SK-N-SH treated with all-trans-retinoic acid at 6 μM for 48 hours (cell line): ENCODE results near the gene OGFOD3.

ENCODE experiments used
- ATAC-seq: fragments of 200-7000 bp; cut with Tn5 transposase; 3 replicates; pipeline ENCODE4 v1.9.1; 2020; ENCODE audit warnings: mild to moderate bottlenecking, moderate library complexity
- ARNTL ChIP-seq: fragments of 450-650 bp; formaldehyde crosslinking; IDR thresholded peaks from 2 replicates; pipeline ENCODE4 v1.5.0; 2020; ENCODE audit warnings: low read depth, mild to moderate bottlenecking, moderate library complexity, borderline replicate concordance
- BACH2 ChIP-seq: fragments of 250-450 bp; sonication (Bioruptor Pico); IDR thresholded peaks from 2 replicates; pipeline ENCODE4 v1.9.0; 2021; ENCODE audit warnings: mild to moderate bottlenecking, borderline replicate concordance
- CSDC2 ChIP-seq: fragments of 250-450 bp; sonication (Bioruptor Pico); IDR thresholded peaks from 2 replicates; pipeline ENCODE4 v1.5.0; 2020; ENCODE audit warnings: mild to moderate bottlenecking, moderate library complexity
- CSRNP3 ChIP-seq: fragments of 250-450 bp; sonication (Bioruptor Pico); IDR thresholded peaks from 2 replicates; pipeline ENCODE4 v1.5.1; 2021; ENCODE audit warnings: mild to moderate bottlenecking, moderate library complexity
- ESRRG ChIP-seq: fragments of 250-450 bp; sonication (Bioruptor Pico); IDR thresholded peaks from 2 replicates; pipeline ENCODE4 v1.6.1; 2021; ENCODE audit warnings: mild to moderate bottlenecking
- ISL1 ChIP-seq: fragments of 250-450 bp; sonication (Bioruptor Pico); IDR thresholded peaks from 2 replicates; pipeline ENCODE4 v2.1.2; 2022; ENCODE audit warnings: mild to moderate bottlenecking, moderate library complexity
- OSR1 ChIP-seq: fragments of 250-450 bp; sonication (Bioruptor Pico); IDR thresholded peaks from 2 replicates; pipeline ENCODE4 v1.8.0; 2022; ENCODE audit warnings: moderate library complexity, mild to moderate bottlenecking, inconsistent platforms
- PPARA ChIP-seq: fragments of 250-450 bp; sonication (Bioruptor Pico); IDR thresholded peaks from 2 replicates; pipeline ENCODE4 v1.5.0; 2020; ENCODE audit warnings: mild to moderate bottlenecking, borderline replicate concordance
- RARB ChIP-seq: fragments of 250-450 bp; sonication (Bioruptor Pico); IDR thresholded peaks from 2 replicates; pipeline ENCODE4 v1.8.0; 2021; ENCODE audit warnings: mild to moderate bottlenecking, moderate library complexity
- SNAI2 ChIP-seq: fragments of 250-450 bp; sonication (Bioruptor Pico); IDR thresholded peaks from 2 replicates; pipeline ENCODE4 v1.5.0; 2020; ENCODE audit warnings: mild to moderate bottlenecking, moderate library complexity
- TCF4 ChIP-seq: fragments of 250-450 bp; sonication (Bioruptor Pico); IDR thresholded peaks from 2 replicates; pipeline ENCODE4 v1.8.0; 2021; ENCODE audit warnings: mild to moderate bottlenecking, moderate library complexity, borderline replicate concordance
- TOX ChIP-seq: fragments of 250-450 bp; sonication (Bioruptor Pico); IDR thresholded peaks from 2 replicates; pipeline ENCODE4 v1.8.0; 2021; ENCODE audit warnings: mild to moderate bottlenecking, moderate library complexity, borderline replicate concordance
- ZC3H10 ChIP-seq: fragments of 250-450 bp; sonication (Bioruptor Pico); IDR thresholded peaks from 2 replicates; pipeline ENCODE4 v1.5.1; 2021; ENCODE audit warnings: mild to moderate bottlenecking, moderate library complexity
- ZFP3 ChIP-seq: fragments of 250-450 bp; sonication (Bioruptor Pico); IDR thresholded peaks from 2 replicates; pipeline ENCODE4 v1.5.0; 2020; ENCODE audit warnings: mild to moderate bottlenecking, moderate library complexity
- ZNF565 ChIP-seq: fragments of 450-650 bp; formaldehyde crosslinking; conservative IDR thresholded peaks from 2 replicates; pipeline ENCODE4 v1.5.0; 2020; ENCODE audit warnings: low read depth, mild to moderate bottlenecking, moderate library complexity
- ZNF70 ChIP-seq: fragments of 450-650 bp; formaldehyde crosslinking; IDR thresholded peaks from 2 replicates; pipeline ENCODE4 v1.5.0; 2020; ENCODE audit warnings: mild to moderate bottlenecking, moderate library complexity
- ZNF8 ChIP-seq: fragments of 450-650 bp; formaldehyde crosslinking; IDR thresholded peaks from 2 replicates; pipeline ENCODE4 v1.5.0; 2020; ENCODE audit warnings: mild to moderate bottlenecking, moderate library complexity
- TF ChIP-seq, protein P1 (sequence below): fragments of 250-450 bp; sonication (Bioruptor Pico); IDR thresholded peaks from 2 replicates; pipeline ENCODE4 v1.8.0; 2020; ENCODE audit warnings: mild to moderate bottlenecking, moderate library complexity, borderline replicate concordance
- TF ChIP-seq, protein P2 (sequence below): fragments of 250-450 bp; sonication (Bioruptor Pico); IDR thresholded peaks from 2 replicates; pipeline ENCODE4 v1.5.1; 2020; ENCODE audit warnings: low read depth, mild to moderate bottlenecking, moderate library complexity
- TF ChIP-seq, protein P3 (sequence below): fragments of 250-450 bp; sonication (Bioruptor Pico); IDR thresholded peaks from 2 replicates; pipeline ENCODE4 v1.5.0; 2020; ENCODE audit warnings: mild to moderate bottlenecking, moderate library complexity
- TF ChIP-seq, protein P4 (sequence below): fragments of 250-450 bp; sonication (Bioruptor Pico); IDR thresholded peaks from 2 replicates; pipeline ENCODE4 v1.8.0; 2021; ENCODE audit warnings: low read depth, mild to moderate bottlenecking, moderate library complexity, borderline replicate concordance

The OGFOD3 gene

GRCh38 chr17:82424001-82424862 is 5.8 kb upstream of the OGFOD3 start:
- no peak for TF ChIP-seq TCF4 (CRISPR knock-in tag)
- TF ChIP-seq TOX (CRISPR knock-in tag), result no peak
- TF ChIP-seq, protein P1, sequence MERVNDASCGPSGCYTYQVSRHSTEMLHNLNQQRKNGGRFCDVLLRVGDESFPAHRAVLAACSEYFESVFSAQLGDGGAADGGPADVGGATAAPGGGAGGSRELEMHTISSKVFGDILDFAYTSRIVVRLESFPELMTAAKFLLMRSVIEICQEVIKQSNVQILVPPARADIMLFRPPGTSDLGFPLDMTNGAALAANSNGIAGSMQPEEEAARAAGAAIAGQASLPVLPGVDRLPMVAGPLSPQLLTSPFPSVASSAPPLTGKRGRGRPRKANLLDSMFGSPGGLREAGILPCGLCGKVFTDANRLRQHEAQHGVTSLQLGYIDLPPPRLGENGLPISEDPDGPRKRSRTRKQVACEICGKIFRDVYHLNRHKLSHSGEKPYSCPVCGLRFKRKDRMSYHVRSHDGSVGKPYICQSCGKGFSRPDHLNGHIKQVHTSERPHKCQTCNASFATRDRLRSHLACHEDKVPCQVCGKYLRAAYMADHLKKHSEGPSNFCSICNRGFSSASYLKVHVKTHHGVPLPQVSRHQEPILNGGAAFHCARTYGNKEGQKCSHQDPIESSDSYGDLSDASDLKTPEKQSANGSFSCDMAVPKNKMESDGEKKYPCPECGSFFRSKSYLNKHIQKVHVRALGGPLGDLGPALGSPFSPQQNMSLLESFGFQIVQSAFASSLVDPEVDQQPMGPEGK, result no peak
- TF ChIP-seq RARB (CRISPR knock-in tag), result no peak
- TF ChIP-seq CSDC2 (CRISPR knock-in tag), result no peak
- TF ChIP-seq ESRRG (CRISPR knock-in tag), result no peak
- TF ChIP-seq ZFP3 (CRISPR knock-in tag), result no peak
- TF ChIP-seq, protein P2, sequence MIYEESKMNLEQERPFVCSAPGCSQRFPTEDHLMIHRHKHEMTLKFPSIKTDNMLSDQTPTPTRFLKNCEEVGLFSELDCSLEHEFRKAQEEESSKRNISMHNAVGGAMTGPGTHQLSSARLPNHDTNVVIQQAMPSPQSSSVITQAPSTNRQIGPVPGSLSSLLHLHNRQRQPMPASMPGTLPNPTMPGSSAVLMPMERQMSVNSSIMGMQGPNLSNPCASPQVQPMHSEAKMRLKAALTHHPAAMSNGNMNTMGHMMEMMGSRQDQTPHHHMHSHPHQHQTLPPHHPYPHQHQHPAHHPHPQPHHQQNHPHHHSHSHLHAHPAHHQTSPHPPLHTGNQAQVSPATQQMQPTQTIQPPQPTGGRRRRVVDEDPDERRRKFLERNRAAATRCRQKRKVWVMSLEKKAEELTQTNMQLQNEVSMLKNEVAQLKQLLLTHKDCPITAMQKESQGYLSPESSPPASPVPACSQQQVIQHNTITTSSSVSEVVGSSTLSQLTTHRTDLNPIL (CRISPR knock-in tag), result no peak
- no peak for TF ChIP-seq ARNTL
- no peak for TF ChIP-seq ZC3H10 (CRISPR knock-in tag)
- ATAC-seq, result peak; percentile 75

GRCh38 chr17:82419540-82419939 is 1.2 kb upstream of the OGFOD3 start:
- no peak for ATAC-seq
- TF ChIP-seq ZFP3 (CRISPR knock-in tag), result no peak
- no peak for TF ChIP-seq RARB (CRISPR knock-in tag)
- no peak for TF ChIP-seq ZNF70
- TF ChIP-seq TCF4 (CRISPR knock-in tag), result no peak
- TF ChIP-seq ISL1 (CRISPR knock-in tag), result no peak
- no peak for TF ChIP-seq OSR1 (CRISPR knock-in tag)
- TF ChIP-seq, protein P3, sequence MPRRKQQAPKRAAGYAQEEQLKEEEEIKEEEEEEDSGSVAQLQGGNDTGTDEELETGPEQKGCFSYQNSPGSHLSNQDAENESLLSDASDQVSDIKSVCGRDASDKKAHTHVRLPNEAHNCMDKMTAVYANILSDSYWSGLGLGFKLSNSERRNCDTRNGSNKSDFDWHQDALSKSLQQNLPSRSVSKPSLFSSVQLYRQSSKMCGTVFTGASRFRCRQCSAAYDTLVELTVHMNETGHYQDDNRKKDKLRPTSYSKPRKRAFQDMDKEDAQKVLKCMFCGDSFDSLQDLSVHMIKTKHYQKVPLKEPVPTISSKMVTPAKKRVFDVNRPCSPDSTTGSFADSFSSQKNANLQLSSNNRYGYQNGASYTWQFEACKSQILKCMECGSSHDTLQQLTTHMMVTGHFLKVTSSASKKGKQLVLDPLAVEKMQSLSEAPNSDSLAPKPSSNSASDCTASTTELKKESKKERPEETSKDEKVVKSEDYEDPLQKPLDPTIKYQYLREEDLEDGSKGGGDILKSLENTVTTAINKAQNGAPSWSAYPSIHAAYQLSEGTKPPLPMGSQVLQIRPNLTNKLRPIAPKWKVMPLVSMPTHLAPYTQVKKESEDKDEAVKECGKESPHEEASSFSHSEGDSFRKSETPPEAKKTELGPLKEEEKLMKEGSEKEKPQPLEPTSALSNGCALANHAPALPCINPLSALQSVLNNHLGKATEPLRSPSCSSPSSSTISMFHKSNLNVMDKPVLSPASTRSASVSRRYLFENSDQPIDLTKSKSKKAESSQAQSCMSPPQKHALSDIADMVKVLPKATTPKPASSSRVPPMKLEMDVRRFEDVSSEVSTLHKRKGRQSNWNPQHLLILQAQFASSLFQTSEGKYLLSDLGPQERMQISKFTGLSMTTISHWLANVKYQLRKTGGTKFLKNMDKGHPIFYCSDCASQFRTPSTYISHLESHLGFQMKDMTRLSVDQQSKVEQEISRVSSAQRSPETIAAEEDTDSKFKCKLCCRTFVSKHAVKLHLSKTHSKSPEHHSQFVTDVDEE, result no peak
- TF ChIP-seq CSDC2 (CRISPR knock-in tag), result no peak
- TF ChIP-seq, protein P4, sequence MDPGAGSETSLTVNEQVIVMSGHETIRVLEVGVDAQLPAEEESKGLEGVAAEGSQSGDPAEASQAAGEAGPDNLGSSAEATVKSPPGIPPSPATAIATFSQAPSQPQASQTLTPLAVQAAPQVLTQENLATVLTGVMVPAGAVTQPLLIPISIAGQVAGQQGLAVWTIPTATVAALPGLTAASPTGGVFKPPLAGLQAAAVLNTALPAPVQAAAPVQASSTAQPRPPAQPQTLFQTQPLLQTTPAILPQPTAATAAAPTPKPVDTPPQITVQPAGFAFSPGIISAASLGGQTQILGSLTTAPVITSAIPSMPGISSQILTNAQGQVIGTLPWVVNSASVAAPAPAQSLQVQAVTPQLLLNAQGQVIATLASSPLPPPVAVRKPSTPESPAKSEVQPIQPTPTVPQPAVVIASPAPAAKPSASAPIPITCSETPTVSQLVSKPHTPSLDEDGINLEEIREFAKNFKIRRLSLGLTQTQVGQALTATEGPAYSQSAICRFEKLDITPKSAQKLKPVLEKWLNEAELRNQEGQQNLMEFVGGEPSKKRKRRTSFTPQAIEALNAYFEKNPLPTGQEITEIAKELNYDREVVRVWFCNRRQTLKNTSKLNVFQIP (CRISPR knock-in tag), result no peak
- no peak for TF ChIP-seq PPARA
- TF ChIP-seq BACH2, result no peak
- no peak for TF ChIP-seq ESRRG (CRISPR knock-in tag)
- TF ChIP-seq CSRNP3 (CRISPR knock-in tag), result no peak
- TF ChIP-seq ZNF8, result no peak
- TF ChIP-seq ARNTL, result no peak
- TF ChIP-seq ZNF565 (CRISPR knock-in tag), result no peak
- no peak for TF ChIP-seq SNAI2

DNA sequence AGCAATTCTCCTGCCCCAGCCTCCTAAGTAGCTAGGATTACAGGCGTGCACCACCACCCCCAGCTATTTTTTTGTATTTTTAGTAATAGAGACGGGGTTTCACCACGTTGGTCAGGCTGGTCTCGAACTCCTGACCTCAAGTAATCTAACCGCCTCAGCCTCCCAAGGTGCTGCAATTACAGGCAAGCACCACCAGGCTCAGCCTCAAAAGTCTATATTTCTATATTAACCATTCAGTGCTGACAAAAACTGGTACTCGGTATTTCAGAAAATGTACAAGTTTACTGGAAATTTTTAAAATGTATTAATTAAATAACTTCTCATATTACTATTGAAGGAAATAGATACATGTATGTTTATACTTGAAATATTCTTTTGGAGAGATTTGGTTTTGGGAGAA is 1.6 kb downstream of the OGFOD3 start:
- no peak for TF ChIP-seq OSR1 (CRISPR knock-in tag)
- TF ChIP-seq RARB (CRISPR knock-in tag), result no peak
- no peak for TF ChIP-seq BACH2
- no peak for ATAC-seq
